Measurements from ENCODE around the gene PIGQ.

GRCh38 chr16:576823-577201 is 7.0 kb downstream of the PIGQ start:
- TF ChIP-seq CTCF (conservative IDR thresholded peaks at IDR 0.05) (no peak), EZH2 (IDR thresholded peaks at IDR 0.05; ENCODE audit: low read depth) (no peak)

Data from PC-9 (cell line).